ENCODE data around the gene MYH9.

Gene MYH9

GRCh38 chr22:36301384-36301828 lies 86.4 kb downstream of the MYH9 start:
- Histone ChIP-seq H3K4me3 (ENCODE audit: low read depth, low read length) (no peak overlapping the region), H3K27ac (no peak overlapping the region), H3K27me3 (ENCODE audit: insufficient read depth, low read depth, severe bottlenecking) (no peaks in the 10 kb centered on the region), H3K36me3 (peaks cover 93% of the 10 kb centered on the region), H3K9me3 (ENCODE audit: severe bottlenecking) (no peaks in the 10 kb centered on the region)
- peak; percentile 67 for DNase-seq
- TF ChIP-seq CTCF (IDR thresholded peaks at IDR 0.05; ENCODE audit: low read depth, low read length), result peak; percentile 92

- Histone ChIP-seq H3K27me3 (ENCODE audit: insufficient read depth, low read depth, severe bottlenecking) (no peaks in the 10 kb centered on the region), H3K36me3 (peaks cover 94% of the 10 kb centered on the region), H3K4me3 (ENCODE audit: low read depth, low read length) (no peak overlapping the region), H3K9me3 (ENCODE audit: severe bottlenecking) (no peaks in the 10 kb centered on the region), H3K27ac (no peak overlapping the region)
- DNase-seq, result no peak
- TF ChIP-seq CTCF (IDR thresholded peaks at IDR 0.05; ENCODE audit: low read depth, low read length), result no peak
Measured at GRCh38 chr22:36300396-36301212, 87.2 kb downstream of the MYH9 start.

GRCh38 chr22:36299911-36300310 lies 87.9 kb downstream of the MYH9 start:
- Histone ChIP-seq H3K27ac (no peak overlapping the region), H3K36me3 (peaks cover 94% of the 10 kb centered on the region), H3K27me3 (ENCODE audit: insufficient read depth, low read depth, severe bottlenecking) (no peaks in the 10 kb centered on the region), H3K4me3 (ENCODE audit: low read depth, low read length) (no peak overlapping the region), H3K9me3 (ENCODE audit: severe bottlenecking) (no peaks in the 10 kb centered on the region)
- no peak for DNase-seq
- TF ChIP-seq CTCF (IDR thresholded peaks at IDR 0.05; ENCODE audit: low read depth, low read length), result no peak

GRCh38 chr22:36299295-36299694 lies 88.5 kb downstream of the MYH9 start:
- no peak overlapping the region for H3K4me3 ChIP-seq (ENCODE audit: low read depth, low read length)
- TF ChIP-seq CTCF (IDR thresholded peaks at IDR 0.05; ENCODE audit: low read depth, low read length), result no peak
- H3K36me3 ChIP-seq, result peaks cover 94% of the 10 kb centered on the region
- H3K9me3 ChIP-seq (ENCODE audit: severe bottlenecking), result no peaks in the 10 kb centered on the region
- DNase-seq, result no peak
- no peaks in the 10 kb centered on the region for H3K27me3 ChIP-seq (ENCODE audit: insufficient read depth, low read depth, severe bottlenecking)
- no peak overlapping the region for H3K27ac ChIP-seq

GRCh38 chr22:36298601-36299000 lies 89.2 kb downstream of the MYH9 start:
- no peak for TF ChIP-seq CTCF (IDR thresholded peaks at IDR 0.05; ENCODE audit: low read depth, low read length)
- H3K27ac ChIP-seq, result no peak overlapping the region
- H3K27me3 ChIP-seq (ENCODE audit: insufficient read depth, low read depth, severe bottlenecking), result no peaks in the 10 kb centered on the region
- H3K9me3 ChIP-seq (ENCODE audit: severe bottlenecking), result no peaks in the 10 kb centered on the region
- peaks cover 95% of the 10 kb centered on the region for H3K36me3 ChIP-seq
- H3K4me3 ChIP-seq (ENCODE audit: low read depth, low read length), result no peak overlapping the region
- DNase-seq, result no peak

- Histone ChIP-seq H3K4me3 (ENCODE audit: low read depth, low read length) (no peak overlapping the region), H3K9me3 (ENCODE audit: severe bottlenecking) (no peaks in the 10 kb centered on the region), H3K36me3 (peaks cover 97% of the 10 kb centered on the region), H3K27ac (no peak overlapping the region), H3K27me3 (ENCODE audit: insufficient read depth, low read depth, severe bottlenecking) (no peaks in the 10 kb centered on the region)
- peak; percentile 38 for DNase-seq
- TF ChIP-seq CTCF (IDR thresholded peaks at IDR 0.05; ENCODE audit: low read depth, low read length), result no peak
Measured at GRCh38 chr22:36298118-36298517, 89.6 kb downstream of the MYH9 start.

Data from WERI-Rb-1 (cell line).